H1 (cell line): ENCODE measurements around the gene SLC24A4. TPM values are rescaled to one million over a fixed set of nuclear protein-coding genes. Genes with fewer than 3 reads are reported as not detected.

ENCODE experiments used
- CTCF ChIA-PET: fragments of 300-600 bp; sonication (Branson Sonifier 250); formaldehyde crosslinking; loops from one replicate; lab custom pipeline; 2021; ENCODE audit not compliant: partially characterized antibody; lab: Charles Lee
- POLR2A ChIA-PET: fragments of 300-600 bp; sonication (Branson Sonifier 250); formaldehyde crosslinking; loops from one replicate; lab custom pipeline; 2021; ENCODE audit warnings: inconsistent platforms; ENCODE audit not compliant: partially characterized antibody; lab: Charles Lee
- DNase-seq, 2 experiments: peaks; one replicate each; pipeline versions ENCODE4 v3.0.0 to v3.0.0-alpha.2; 2010 to 2022; ENCODE audit warnings: low spot score in 2 of 2, low read depth in 1 of 2, mixed read lengths in 1 of 2
- FAIRE-seq: peaks from 2 replicates; lab custom pipeline; 2011; peaks lifted over from hg19 to GRCh38; lab: Jason Lieb, UNC
- H2AFZ ChIP-seq: 2 replicates; pipeline ENCODE4 v1.8.1; 2012; ENCODE audit warnings: low read length, inconsistent platforms
- H2AK5ac ChIP-seq: 2 replicates; pipeline ENCODE4 v1.6.1; 2013; ENCODE audit warnings: low read depth, low read length
- H2BK120ac ChIP-seq: replicated peaks from 2 replicates; pipeline ENCODE3; 2013; ENCODE audit warnings: low read depth, low read length, inconsistent platforms
- H2BK12ac ChIP-seq: 2 replicates; pipeline ENCODE4 v1.6.1; 2013; ENCODE audit warnings: low read depth, low read length
- H2BK15ac ChIP-seq: 2 replicates; pipeline ENCODE4 v1.6.1; 2013; ENCODE audit warnings: low read length
- H2BK20ac ChIP-seq: 2 replicates; pipeline ENCODE4 v1.6.1; 2013; ENCODE audit warnings: low read length
- H2BK5ac ChIP-seq: 2 replicates; pipeline ENCODE4 v1.6.1; 2013; ENCODE audit warnings: low read depth, low read length
- H3K14ac ChIP-seq: 2 replicates; pipeline ENCODE4 v1.6.1; 2013; ENCODE audit warnings: inconsistent platforms; ENCODE audit not compliant: insufficient read length
- H3K18ac ChIP-seq: 2 replicates; pipeline ENCODE4 v1.6.1; 2013; ENCODE audit warnings: low read length; ENCODE audit errors: extremely low read depth
- H3K23ac ChIP-seq: 2 replicates; pipeline ENCODE4 v1.6.1; 2013; ENCODE audit warnings: inconsistent platforms; ENCODE audit not compliant: insufficient read length
- H3K23me2 ChIP-seq: 2 replicates; pipeline ENCODE4 v1.6.1; 2013; ENCODE audit warnings: low read depth, low read length
- H3K27ac ChIP-seq: 2 replicates; pipeline ENCODE4 v1.6.1; 2011; ENCODE audit warnings: low read depth, low read length, inconsistent platforms
- H3K27me3 ChIP-seq, 4 experiments: replicated peaks in 1 of 4; 1 replicate in 1 of 4; 2 replicates in 3 of 4; pipeline versions ENCODE4 v1.6.1 to v1.8.1; 2011 to 2013; ENCODE audit warnings: low read length in 3 of 4, mild to moderate bottlenecking in 3 of 4, inconsistent platforms in 2 of 4, mixed read lengths in 2 of 4, moderate library complexity in 1 of 4; ENCODE audit not compliant: control insufficient read depth in 3 of 4, insufficient read depth in 3 of 4; ENCODE audit errors: extremely low read depth in 1 of 4
- H3K36me3 ChIP-seq, 4 experiments: 2 replicates each; pipeline versions ENCODE4 v1.6.1 to v1.8.1; 2011 to 2013; ENCODE audit warnings: mild to moderate bottlenecking in 4 of 4, low read length in 3 of 4, moderate library complexity in 2 of 4, control low read depth in 1 of 4, inconsistent platforms in 1 of 4; ENCODE audit not compliant: insufficient read depth in 4 of 4, control insufficient read depth in 2 of 4
- H3K4ac ChIP-seq: replicated peaks from 2 replicates; pipeline ENCODE3; 2013; ENCODE audit warnings: low read length, low read depth, mixed read lengths, inconsistent platforms; ENCODE audit not compliant: insufficient read length
- H3K4me1 ChIP-seq, 4 experiments: replicated peaks in 1 of 4; 1 replicate in 1 of 4; 2 replicates in 3 of 4; pipeline versions ENCODE4 v1.6.1 to v1.8.1; 2011 to 2013; ENCODE audit warnings: low read length in 3 of 4, inconsistent platforms in 2 of 4, mixed read lengths in 1 of 4; ENCODE audit not compliant: insufficient read depth in 4 of 4, control insufficient read depth in 3 of 4
- H3K4me2 ChIP-seq, 2 experiments: 2 replicates each; pipeline versions ENCODE4 v1.6.1 to v1.8.1; 2011 to 2013; ENCODE audit warnings: low read depth in 2 of 2, low read length in 2 of 2, control low read depth in 1 of 2, inconsistent platforms in 1 of 2, mild to moderate bottlenecking in 1 of 2; ENCODE audit not compliant: insufficient read depth in 1 of 2
- H3K4me3 ChIP-seq, 4 experiments: fragments of 200-600, 300-600 bp in 1 of 4; sonication (generic), shearing (Covaris generic), sonication (Bioruptor Twin) in 1 of 4; 2 replicates each; pipeline versions ENCODE4 v1.5.1 to v1.8.1; 2011 to 2016; ENCODE audit warnings: low read length in 4 of 4, low read depth in 3 of 4, control low read depth in 2 of 4, inconsistent platforms in 2 of 4, mild to moderate bottlenecking in 2 of 4, mixed read lengths in 1 of 4, moderate library complexity in 1 of 4; ENCODE audit not compliant: insufficient read depth in 2 of 4; ENCODE audit errors: extremely low read depth in 1 of 4
- H3K56ac ChIP-seq: replicated peaks from 2 replicates; pipeline ENCODE3; 2013; ENCODE audit warnings: low read depth, mild to moderate bottlenecking, mixed read lengths, low read length, inconsistent platforms; ENCODE audit not compliant: insufficient read length
- H3K79me1 ChIP-seq: 2 replicates; pipeline ENCODE4 v1.6.1; 2013; ENCODE audit warnings: low read depth, low read length, control low read depth
- H3K79me2 ChIP-seq, 2 experiments: 2 replicates each; pipeline versions ENCODE4 v1.6.1 to v1.8.1; 2012 to 2013; ENCODE audit warnings: low read length in 2 of 2, mild to moderate bottlenecking in 2 of 2, inconsistent platforms in 1 of 2; ENCODE audit not compliant: insufficient read depth in 2 of 2, control insufficient read depth in 1 of 2
- H3K9ac ChIP-seq, 4 experiments: replicated peaks in 1 of 4; 1 replicate in 1 of 4; 2 replicates in 3 of 4; pipeline versions ENCODE4 v1.6.1 to v1.8.1; 2011 to 2013; ENCODE audit warnings: low read depth in 3 of 4, low read length in 3 of 4, control low read depth in 2 of 4, mild to moderate bottlenecking in 2 of 4, moderate library complexity in 2 of 4, inconsistent platforms in 1 of 4; ENCODE audit errors: extremely low read depth in 1 of 4
- H3K9me3 ChIP-seq, 2 experiments: 2 replicates each; pipeline versions ENCODE4 v1.6.1 to v1.8.1; 2012 to 2013; ENCODE audit warnings: mild to moderate bottlenecking in 2 of 2, moderate library complexity in 2 of 2, control low read depth in 1 of 2, inconsistent platforms in 1 of 2, low read depth in 1 of 2, low read length in 1 of 2, mixed read lengths in 1 of 2; ENCODE audit not compliant: insufficient read depth in 2 of 2
- H4K20me1 ChIP-seq, 2 experiments: replicated peaks in 1 of 2; 2 replicates each; pipeline versions ENCODE3 to v1.8.1; 2011 to 2013; ENCODE audit warnings: inconsistent platforms in 2 of 2, low read length in 2 of 2, mild to moderate bottlenecking in 1 of 2; ENCODE audit not compliant: insufficient read depth in 2 of 2, control insufficient read depth in 1 of 2
- H4K5ac ChIP-seq: 2 replicates; pipeline ENCODE4 v1.6.1; 2013; ENCODE audit warnings: low read length, low read depth, mixed read lengths, inconsistent platforms; ENCODE audit not compliant: insufficient read length
- H4K8ac ChIP-seq: 2 replicates; pipeline ENCODE4 v1.8.0; 2013; ENCODE audit warnings: mild to moderate bottlenecking, moderate library complexity, low read length, inconsistent platforms; ENCODE audit not compliant: insufficient read depth; ENCODE audit errors: extremely low read depth
- H4K91ac ChIP-seq: replicated peaks from 2 replicates; pipeline ENCODE3; 2013; ENCODE audit warnings: low read length, mixed read lengths, inconsistent platforms; ENCODE audit not compliant: insufficient read length
- POLR2A ChIP-seq, 2 experiments: IDR thresholded peaks; 1 replicate in 1 of 2; 2 replicates in 1 of 2; pipeline ENCODE4 v1.6.1; 2011; ENCODE audit warnings: low read depth in 2 of 2, low read length in 2 of 2, mild to moderate bottlenecking in 2 of 2; ENCODE audit errors: control extremely low read depth in 1 of 2
- RFX5 ChIP-seq: IDR thresholded peaks from 2 replicates; pipeline ENCODE4 v1.6.1; 2011; ENCODE audit warnings: low read depth, low read length, improper control_type of control experiment, borderline replicate concordance
- TAF1 ChIP-seq: IDR thresholded peaks from 2 replicates; pipeline ENCODE4 v1.6.1; 2011; ENCODE audit warnings: mild to moderate bottlenecking, low read depth, low read length
- WGBS, 2 experiments: shearing (Covaris generic) in 1 of 2; methylation state at CpG; one replicate each; pipeline versions ENCODE4 v1.1.6 to v1.1.7; 2013 to 2015; ENCODE audit warnings: low lambda C conversion rate in 2 of 2, mixed read lengths in 2 of 2, inconsistent platforms in 1 of 2, low coverage in 1 of 2, missing lambda C conversion rate in 1 of 2; ENCODE audit not compliant: insufficient replicate concordance in 2 of 2, insufficient coverage in 1 of 2, insufficient read length in 1 of 2; ENCODE audit errors: extremely low coverage in 1 of 2, missing lambda C conversion rate in 1 of 2; 5-methylcytosine and 5-hydroxymethylcytosine counted together
- polyA plus RNA-seq, 7 experiments: library from polyadenylated mRNA; depleted of rRNA in 3 of 7; stranded (reverse) in 5 of 7; unstranded in 2 of 7; fragments of >200 nt in 5 of 7; fragments of 200-250 nt in 2 of 7; gene quantifications; 1 replicate in 5 of 7; 2 replicates in 1 of 7; 4 replicates in 1 of 7; pipeline versions ENCODE4 v1.2.1 to v1.2.3, GENCODE V29; 2011 to 2013; ENCODE audit warnings: missing spikeins in 2 of 7, mixed read lengths in 2 of 7
- total RNA-seq: library from RNA; stranded (reverse); fragmentation: NEBNext Ultra II Directional; extraction: Animal tissue kit (Norgen Biotek cat#: 25700); gene quantifications from 2 replicates; pipeline ENCODE4 v1.2.1, GENCODE V29; 2021
- TF ChIP-seq, protein P1 (sequence below), 3 experiments: IDR thresholded peaks; 1 replicate in 2 of 3; 2 replicates in 1 of 3; pipeline versions ENCODE4 v1.5.1 to v1.6.1; 2011; ENCODE audit warnings: low read length in 3 of 3, mild to moderate bottlenecking in 3 of 3, inconsistent platforms in 2 of 3, low read depth in 1 of 3, moderate library complexity in 1 of 3; ENCODE audit not compliant: insufficient read depth in 1 of 3; ENCODE audit errors: control extremely low read depth in 1 of 3

SLC24A4 gene
- total and polyA plus RNA-seq, 2 of the 8 experiments (the other 6 are each of a cell fraction or from before 2014, with no cell fraction given): 0.27 to 0.89 TPM

DNA sequence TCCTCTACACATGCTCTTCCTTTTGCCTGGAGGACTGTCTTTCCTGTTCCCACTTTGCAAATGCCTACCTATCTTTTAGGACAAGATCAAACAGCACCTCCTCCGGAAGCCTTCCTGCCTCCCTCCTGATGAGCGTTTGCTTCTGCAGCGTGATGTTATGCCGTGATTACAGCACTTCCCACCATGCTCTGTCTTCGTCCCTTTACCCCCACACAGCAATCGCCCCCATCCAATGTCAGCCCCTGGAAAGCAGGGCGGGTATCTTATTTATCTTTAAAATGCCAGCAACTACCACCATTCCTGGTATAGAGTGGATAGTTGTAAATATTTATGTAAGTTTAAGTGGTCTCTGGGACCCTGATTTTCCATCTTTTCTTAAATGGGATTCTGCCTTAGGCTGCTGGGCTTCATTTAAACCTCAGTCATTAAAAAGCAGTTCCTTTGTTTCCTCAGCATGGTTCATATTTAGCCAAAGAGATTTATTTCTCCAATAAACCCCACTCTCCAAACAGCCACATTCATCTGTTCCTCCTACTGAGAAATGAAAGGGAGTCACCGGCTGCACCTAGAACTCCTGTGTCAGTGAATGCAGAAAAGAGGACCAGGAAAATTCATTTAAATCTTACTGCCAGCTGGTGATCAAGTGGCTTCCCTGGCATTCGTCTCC lies 33.8 kb upstream of the SLC24A4 start:
- H3K9me3 ChIP-seq: no peaks in the 10 kb centered on the region
- no peaks in the 10 kb centered on the region for H3K79me2 ChIP-seq
- ChIA-PET CTCF (no interaction called here), POLR2A (no interaction called here)
- no peak overlapping the region for H3K27ac ChIP-seq
- no peaks in the 10 kb centered on the region for H3K27me3 ChIP-seq
- H4K5ac ChIP-seq: no peak overlapping the region
- H3K4me2 ChIP-seq: no peak overlapping the region
- WGBS, 2 experiments: 87% methylated on average over 9 of the region's 9 CpGs; no CpG with 5 or more reads in 1 of the 2 experiments
- TF ChIP-seq POLR2A (IDR thresholded peaks at IDR 0.05; ENCODE audit: control extremely low read depth in 1 of 2, low read depth in 2 of 2, low read length in 2 of 2) (no peak), RFX5 (no peak), TAF1 (no peak)
- TF ChIP-seq, protein P1, sequence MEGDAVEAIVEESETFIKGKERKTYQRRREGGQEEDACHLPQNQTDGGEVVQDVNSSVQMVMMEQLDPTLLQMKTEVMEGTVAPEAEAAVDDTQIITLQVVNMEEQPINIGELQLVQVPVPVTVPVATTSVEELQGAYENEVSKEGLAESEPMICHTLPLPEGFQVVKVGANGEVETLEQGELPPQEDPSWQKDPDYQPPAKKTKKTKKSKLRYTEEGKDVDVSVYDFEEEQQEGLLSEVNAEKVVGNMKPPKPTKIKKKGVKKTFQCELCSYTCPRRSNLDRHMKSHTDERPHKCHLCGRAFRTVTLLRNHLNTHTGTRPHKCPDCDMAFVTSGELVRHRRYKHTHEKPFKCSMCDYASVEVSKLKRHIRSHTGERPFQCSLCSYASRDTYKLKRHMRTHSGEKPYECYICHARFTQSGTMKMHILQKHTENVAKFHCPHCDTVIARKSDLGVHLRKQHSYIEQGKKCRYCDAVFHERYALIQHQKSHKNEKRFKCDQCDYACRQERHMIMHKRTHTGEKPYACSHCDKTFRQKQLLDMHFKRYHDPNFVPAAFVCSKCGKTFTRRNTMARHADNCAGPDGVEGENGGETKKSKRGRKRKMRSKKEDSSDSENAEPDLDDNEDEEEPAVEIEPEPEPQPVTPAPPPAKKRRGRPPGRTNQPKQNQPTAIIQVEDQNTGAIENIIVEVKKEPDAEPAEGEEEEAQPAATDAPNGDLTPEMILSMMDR (IDR thresholded peaks at IDR 0.05; ENCODE audit: control extremely low read depth in 1 of 3, insufficient read depth in 1 of 3, low read depth in 1 of 3, low read length in 3 of 3): no peak
- no peak overlapping the region for H3K4me3 ChIP-seq
- no peaks in the 10 kb centered on the region for H3K79me1 ChIP-seq
- H3K56ac ChIP-seq: no peak overlapping the region
- no peaks in the 10 kb centered on the region for H3K36me3 ChIP-seq
- no peak for FAIRE-seq
- DNase-seq: no peak
- H2AK5ac ChIP-seq: no peak overlapping the region
- no peak overlapping the region for H3K14ac ChIP-seq
- no peak overlapping the region for H4K91ac ChIP-seq
- H3K23me2 ChIP-seq: no peaks in the 10 kb centered on the region; the same call in 1 of the 2 replicates
- H2BK120ac ChIP-seq: no peak overlapping the region
- no peaks in the 10 kb centered on the region for H3K4me1 ChIP-seq
- H2BK15ac ChIP-seq: no peak overlapping the region
- no peaks in the 10 kb centered on the region for H4K20me1 ChIP-seq
- H3K4ac ChIP-seq: no peak overlapping the region
- no peak overlapping the region for H2BK20ac ChIP-seq
- no peak overlapping the region for H2BK12ac ChIP-seq
- no peak overlapping the region for H3K23ac ChIP-seq
- no peak overlapping the region for H3K18ac ChIP-seq
- H3K9ac ChIP-seq: no peak overlapping the region
- H2AFZ ChIP-seq: no peak overlapping the region
- no peak overlapping the region for H4K8ac ChIP-seq
- H2BK5ac ChIP-seq: no peak overlapping the region
